Transverse colon (tissue), 4 donors: ENCODE data around the gene EML6.

Experiments
- POLR2A ChIP-seq: fragments of 450-650 bp; IDR thresholded peaks from one replicate; pipeline ENCODE4 v1.6.1; 2016; ENCODE audit warnings: antibody characterized with exemption, mild to moderate bottlenecking, moderate library complexity
- POLR2AphosphoS5 ChIP-seq, 3 donors: sonication (generic); formaldehyde crosslinking; IDR thresholded peaks; one replicate each; pipeline ENCODE4 v1.6.1; 2016; ENCODE audit warnings: antibody characterized with exemption in 3 of 3
- TF ChIP-seq, protein P1 (sequence below), 5 experiments: fragments of 200-600 bp in 3 of 5; fragments of 450-650 bp in 2 of 5; sonication (generic) in 3 of 5; IDR thresholded peaks; 1 replicate in 2 of 5; 2 replicates in 3 of 5; pipeline ENCODE4 v1.5.1; 2016 to 2017; ENCODE audit warnings: antibody characterized with exemption in 5 of 5, inconsistent platforms in 3 of 5, mild to moderate bottlenecking in 2 of 5, moderate library complexity in 1 of 5

DNA sequence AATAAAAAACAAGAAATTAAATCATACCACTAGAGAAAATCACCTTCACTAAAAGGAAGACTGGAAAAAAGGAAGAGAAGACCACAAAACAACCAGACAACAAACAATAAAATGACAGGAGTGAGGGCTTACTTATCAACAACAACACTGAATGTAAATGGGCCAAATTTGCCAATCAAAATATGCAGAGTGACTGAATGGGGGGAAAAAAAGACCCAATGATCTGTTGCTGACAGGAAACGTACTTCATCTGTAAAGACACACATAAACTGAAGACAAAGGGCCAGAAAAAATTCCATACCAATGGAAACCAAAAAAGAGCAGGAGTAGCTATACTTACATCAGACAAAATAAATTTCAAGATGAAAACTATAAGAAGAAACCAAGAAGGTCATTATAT, 25.5 kb upstream of the EML6 start:
- TF ChIP-seq POLR2A, result no peak
- TF ChIP-seq, protein P1, sequence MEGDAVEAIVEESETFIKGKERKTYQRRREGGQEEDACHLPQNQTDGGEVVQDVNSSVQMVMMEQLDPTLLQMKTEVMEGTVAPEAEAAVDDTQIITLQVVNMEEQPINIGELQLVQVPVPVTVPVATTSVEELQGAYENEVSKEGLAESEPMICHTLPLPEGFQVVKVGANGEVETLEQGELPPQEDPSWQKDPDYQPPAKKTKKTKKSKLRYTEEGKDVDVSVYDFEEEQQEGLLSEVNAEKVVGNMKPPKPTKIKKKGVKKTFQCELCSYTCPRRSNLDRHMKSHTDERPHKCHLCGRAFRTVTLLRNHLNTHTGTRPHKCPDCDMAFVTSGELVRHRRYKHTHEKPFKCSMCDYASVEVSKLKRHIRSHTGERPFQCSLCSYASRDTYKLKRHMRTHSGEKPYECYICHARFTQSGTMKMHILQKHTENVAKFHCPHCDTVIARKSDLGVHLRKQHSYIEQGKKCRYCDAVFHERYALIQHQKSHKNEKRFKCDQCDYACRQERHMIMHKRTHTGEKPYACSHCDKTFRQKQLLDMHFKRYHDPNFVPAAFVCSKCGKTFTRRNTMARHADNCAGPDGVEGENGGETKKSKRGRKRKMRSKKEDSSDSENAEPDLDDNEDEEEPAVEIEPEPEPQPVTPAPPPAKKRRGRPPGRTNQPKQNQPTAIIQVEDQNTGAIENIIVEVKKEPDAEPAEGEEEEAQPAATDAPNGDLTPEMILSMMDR (IDR thresholded peaks at IDR 0.05), result no peak
- no peak for TF ChIP-seq POLR2AphosphoS5 (IDR thresholded peaks at IDR 0.05)
